VCaP (cell line): ENCODE results near the gene UBE2F.

ENCODE experiments used
- H3K27ac ChIP-seq: fragments of 450-650 bp; 2 replicates; pipeline ENCODE4 v1.5.1; 2017
- CTCF ChIP-seq: fragments of 450-650 bp; conservative IDR thresholded peaks from 2 replicates; pipeline ENCODE4 v1.5.1; 2017; ENCODE audit warnings: mild to moderate bottlenecking, moderate library complexity

Gene UBE2F

GRCh38 chr2:238022594-238023157, 55.9 kb downstream of the UBE2F start:
- no peak for TF ChIP-seq CTCF
- H3K27ac ChIP-seq, result no peak overlapping the region

- no peak overlapping the region for H3K27ac ChIP-seq
- TF ChIP-seq CTCF, result no peak
Observed at GRCh38 chr2:238023608-238024007, 56.8 kb downstream of the UBE2F start.

DNA sequence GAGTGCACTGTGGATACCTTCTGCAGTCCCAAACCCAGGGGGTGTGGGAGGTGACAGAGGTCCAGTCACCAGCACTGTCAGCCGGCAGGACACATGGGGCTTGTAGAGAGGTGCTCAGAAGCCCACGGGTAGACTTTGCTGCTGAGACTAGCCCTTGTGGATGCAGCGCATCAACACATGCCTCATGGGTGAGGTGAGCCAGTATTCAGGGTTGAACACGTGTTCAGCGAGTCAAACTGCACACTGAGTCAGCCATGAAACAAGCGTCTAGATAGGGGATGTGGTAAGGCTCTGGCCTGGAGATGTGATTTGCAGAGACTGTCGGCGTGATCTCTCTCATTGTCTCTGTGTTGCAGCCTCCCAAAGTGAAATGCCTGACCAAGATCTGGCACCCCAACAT, 58.2 kb downstream of the UBE2F start:
- no peak overlapping the region for H3K27ac ChIP-seq
- TF ChIP-seq CTCF, result no peak

DNA sequence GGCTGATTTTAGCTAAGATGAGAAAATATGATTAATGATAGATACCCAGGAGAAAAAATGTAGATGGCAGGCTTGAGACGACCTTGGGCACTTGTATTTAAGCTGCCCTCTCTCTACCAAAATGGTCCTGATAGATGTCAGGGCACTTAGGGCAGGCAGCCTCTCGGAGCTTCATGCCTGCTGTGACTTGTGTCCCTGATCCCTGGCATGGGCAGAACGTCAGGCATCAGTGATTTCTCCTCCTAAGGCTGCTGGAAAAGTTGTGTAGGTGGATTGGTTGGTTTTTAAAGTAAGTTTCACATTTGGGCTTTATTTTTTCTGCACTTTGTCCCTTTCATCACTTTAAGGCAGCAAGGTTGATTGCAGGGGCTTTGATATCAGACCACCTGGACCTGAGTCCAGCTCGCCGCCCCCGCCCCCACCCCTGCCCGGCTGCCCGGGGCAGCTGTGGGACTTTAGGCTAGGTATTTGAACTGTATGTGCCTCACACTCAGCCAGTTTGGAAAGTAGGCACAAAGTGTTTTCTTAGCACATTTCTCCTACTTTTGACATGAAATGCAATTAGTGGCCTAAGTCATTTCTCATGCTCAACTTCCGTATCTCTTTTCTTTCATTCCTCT, 59.0 kb downstream of the UBE2F start:
- no peak for TF ChIP-seq CTCF
- H3K27ac ChIP-seq, result no peak overlapping the region

DNA sequence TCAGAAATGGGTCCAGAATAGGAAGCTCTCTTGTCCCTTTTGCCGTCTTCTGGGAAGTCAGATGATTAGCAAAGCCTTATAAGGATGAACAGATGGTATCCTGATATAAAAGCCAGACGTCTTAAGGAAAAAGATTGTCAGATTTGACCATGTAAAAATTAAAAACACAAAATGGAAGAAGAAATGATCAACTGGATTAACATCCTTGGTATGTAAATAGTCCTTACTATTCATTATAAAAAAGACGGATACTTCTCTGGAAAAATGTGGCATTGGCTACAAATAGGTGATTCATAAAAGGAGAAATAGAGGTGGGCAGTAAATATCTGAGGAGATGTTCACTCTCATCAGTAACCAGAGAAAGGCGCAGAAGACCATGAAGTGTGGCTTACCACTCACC, 60.2 kb downstream of the UBE2F start:
- no peak for TF ChIP-seq CTCF
- H3K27ac ChIP-seq, result no peak overlapping the region

- H3K27ac ChIP-seq, result no peak overlapping the region
Observed at GRCh38 chr2:238027591-238028415, 61.0 kb downstream of the UBE2F start.

More at GRCh38 chr2:238027591-238028415, 61.0 kb downstream of the UBE2F start:
- TF ChIP-seq CTCF, result no peak
